ENCODE data around the gene RNF11.

RNF11 gene

GRCh38 chr1:51320967-51321923 lies 85.2 kb downstream of the RNF11 start:
- no peak for DNase-seq

GRCh38 chr1:51321924-51322280 lies 85.8 kb downstream of the RNF11 start:
- DNase-seq = no peak

GRCh38 chr1:51322417-51323101 lies 86.5 kb downstream of the RNF11 start:
- no peak for DNase-seq
